GM23338 (cell line): ENCODE results near the gene CTNNA1. TPM values are rescaled to one million over a fixed set of nuclear protein-coding genes. Genes with fewer than 3 reads are reported as not detected.

Source experiments
- ATAC-seq: fragments of 200-7000 bp; cut with Tn5 transposase; 3 replicates; pipeline ENCODE4 v1.9.1; 2020
- DNase-seq: peaks from one replicate; pipeline ENCODE4 v3.0.0-alpha.2; 2015; ENCODE audit warnings: low spot score
- H2AFZ ChIP-seq: fragments of 200-600 bp; sonication (generic); 2 replicates; pipeline ENCODE4 v1.8.0; 2016; ENCODE audit warnings: antibody characterized with exemption, mild to moderate bottlenecking, moderate library complexity
- H3F3A ChIP-seq: fragments of 200-600 bp; sonication (generic); replicated peaks from 2 replicates; pipeline ENCODE4 v1.8.0; 2017; ENCODE audit warnings: antibody characterized with exemption, mixed run types, low read depth
- H3K27ac ChIP-seq: fragments of 200-600 bp; sonication (generic); 2 replicates; pipeline ENCODE4 v1.6.1; 2016; ENCODE audit warnings: low read depth
- H3K27me3 ChIP-seq: fragments of 200-600 bp; sonication (generic); 2 replicates; pipeline ENCODE4 v1.8.0; 2016; ENCODE audit warnings: mild to moderate bottlenecking, mixed run types, moderate library complexity; ENCODE audit not compliant: insufficient read depth
- H3K36me3 ChIP-seq: fragments of 200-600 bp; sonication (generic); 2 replicates; pipeline ENCODE4 v1.8.0; 2016; ENCODE audit warnings: mild to moderate bottlenecking; ENCODE audit not compliant: insufficient read depth
- H3K4me1 ChIP-seq: fragments of 200-600 bp; sonication (generic); 2 replicates; pipeline ENCODE4 v1.8.0; 2016; ENCODE audit warnings: mild to moderate bottlenecking, moderate library complexity; ENCODE audit not compliant: insufficient read depth
- H3K4me2 ChIP-seq: fragments of 200-600 bp; sonication (generic); 2 replicates; pipeline ENCODE4 v1.7.1; 2017; ENCODE audit warnings: mixed run types
- H3K4me3 ChIP-seq: fragments of 200-600 bp; sonication (generic); 2 replicates; pipeline ENCODE4 v1.6.1; 2016; ENCODE audit warnings: mixed run types
- H3K79me2 ChIP-seq: fragments of 200-600 bp; sonication (generic); replicated peaks from 2 replicates; pipeline ENCODE4 v1.8.0; 2017; ENCODE audit warnings: mild to moderate bottlenecking; ENCODE audit not compliant: insufficient read depth
- H3K9me2 ChIP-seq: fragments of 200-600 bp; sonication (generic); 2 replicates; pipeline ENCODE4 v1.8.0; 2017; ENCODE audit not compliant: insufficient read depth
- H4K20me1 ChIP-seq: fragments of 200-600 bp; sonication (generic); replicated peaks from 2 replicates; pipeline ENCODE4 v1.8.0; 2017; ENCODE audit warnings: mild to moderate bottlenecking; ENCODE audit not compliant: insufficient read depth
- H3K27ac Mint-ChIP-seq: 2 replicates; pipeline ENCODE4 v1.8.0; 2020; ENCODE audit warnings: inconsistent platforms, mild to moderate bottlenecking, moderate library complexity, mixed read lengths
- H3K27me3 Mint-ChIP-seq: 3 replicates; pipeline ENCODE4 v1.8.0; 2022; ENCODE audit warnings: low read depth, mild to moderate bottlenecking, moderate library complexity, mixed read lengths, inconsistent platforms; ENCODE audit not compliant: insufficient read depth, poor library complexity
- H3K36me3 Mint-ChIP-seq: 3 replicates; pipeline ENCODE4 v1.8.0; 2021; ENCODE audit warnings: low read depth, mild to moderate bottlenecking, inconsistent platforms, moderate library complexity, mixed read lengths
- H3K4me1 Mint-ChIP-seq: 3 replicates; pipeline ENCODE4 v1.8.0; 2020; ENCODE audit warnings: mild to moderate bottlenecking, inconsistent platforms, mixed read lengths
- H3K4me3 Mint-ChIP-seq: 3 replicates; pipeline ENCODE4 v1.8.0; 2021; ENCODE audit warnings: moderate library complexity, mild to moderate bottlenecking, inconsistent platforms, mixed read lengths
- H3K9me3 Mint-ChIP-seq: 3 replicates; pipeline ENCODE4 v1.8.0; 2020; ENCODE audit warnings: moderate library complexity, mild to moderate bottlenecking, inconsistent platforms, mixed read lengths
- CREB1 ChIP-seq: fragments of 250-450 bp; sonication (Bioruptor Pico); IDR thresholded peaks from 2 replicates; pipeline ENCODE4 v1.5.0; 2020; ENCODE audit warnings: low read depth, mild to moderate bottlenecking, moderate library complexity
- CTCF ChIP-seq, 2 experiments: fragments of 200-600 bp in 1 of 2; sonication (generic) in 1 of 2; conservative IDR thresholded peaks; 2 replicates each; pipeline versions ENCODE4 v1.5.1 to v1.6.1; 2016 to 2017; ENCODE audit warnings: antibody characterized with exemption in 2 of 2, low read depth in 2 of 2, mild to moderate bottlenecking in 2 of 2, moderate library complexity in 1 of 2
- ETS1 ChIP-seq: IDR thresholded peaks from 2 replicates; pipeline ENCODE4 v1.6.1; 2016; ENCODE audit warnings: antibody characterized with exemption
- EZH2 ChIP-seq: fragments of 200-600 bp; sonication (generic); IDR thresholded peaks from one replicate; pipeline ENCODE4 v1.8.0; 2017; ENCODE audit warnings: antibody characterized with exemption, mild to moderate bottlenecking, low read depth; ENCODE audit not compliant: unreplicated experiment
- EZH2phosphoT487 ChIP-seq: fragments of 200-600 bp; sonication (generic); IDR thresholded peaks from one replicate; pipeline ENCODE4 v1.8.1; 2018; ENCODE audit warnings: antibody characterized with exemption; ENCODE audit not compliant: unreplicated experiment
- JUNB ChIP-seq: IDR thresholded peaks from one replicate; pipeline ENCODE4 v1.6.1; 2016; ENCODE audit warnings: antibody characterized with exemption; ENCODE audit not compliant: unreplicated experiment
- NANOG ChIP-seq: IDR thresholded peaks from 2 replicates; pipeline ENCODE4 v1.6.1; 2016; ENCODE audit warnings: antibody characterized with exemption, borderline replicate concordance
- POLR2AphosphoS5 ChIP-seq: IDR thresholded peaks from 2 replicates; pipeline ENCODE4 v1.6.1; 2016; ENCODE audit warnings: antibody characterized with exemption, low read depth
- REST ChIP-seq: IDR thresholded peaks from one replicate; pipeline ENCODE4 v1.6.1; 2018; ENCODE audit warnings: antibody characterized with exemption; ENCODE audit not compliant: unreplicated experiment
- STAT1 ChIP-seq: IDR thresholded peaks from one replicate; pipeline ENCODE4 v1.6.1; 2016; ENCODE audit warnings: antibody characterized with exemption; ENCODE audit not compliant: unreplicated experiment
- ZNF114 ChIP-seq: fragments of 250-450 bp; sonication (Bioruptor Pico); IDR thresholded peaks from 2 replicates; pipeline ENCODE4 v1.5.0; 2020; ENCODE audit warnings: mild to moderate bottlenecking, moderate library complexity
- ZNF331 ChIP-seq: fragments of 250-450 bp; sonication (Bioruptor Pico); IDR thresholded peaks from 2 replicates; pipeline ENCODE4 v1.5.0; 2020; ENCODE audit warnings: low read depth, mild to moderate bottlenecking, moderate library complexity
- ZNF462 ChIP-seq: fragments of 250-450 bp; sonication (Bioruptor Pico); IDR thresholded peaks from 2 replicates; pipeline ENCODE4 v1.5.0; 2020; ENCODE audit warnings: mild to moderate bottlenecking, moderate library complexity
- polyA plus RNA-seq: library from polyadenylated mRNA; unstranded; fragments of >200 nt; fragmentation: Nextera tagmentation; extraction: Ambion mirVana; gene quantifications from 2 replicates; pipeline ENCODE4 v1.2.1, GENCODE V29; 2016
- total RNA-seq: library from RNA; depleted of rRNA; stranded (reverse); fragments of >200 nt; shearing (Covaris generic); gene quantifications from 2 replicates; pipeline ENCODE4 v1.2.3, GENCODE V29; 2014

Gene CTNNA1
- total and polyA plus RNA-seq, 2 experiments from 2014 or later: 111 to 348 TPM

GRCh38 chr5:138873466-138874221 is 120.4 kb downstream of the CTNNA1 start:
- Mint-ChIP-seq H3K9me3 (no peaks in the 10 kb centered on the region), H3K4me1 (peaks cover 88% of the 10 kb centered on the region), H3K27me3 (peaks cover 6% of the 10 kb centered on the region), H3K27ac (peak overlapping the region; percentile 57; the same call in 1 of the 2 replicates), H3K4me3 (no peak overlapping the region), H3K36me3 (no peaks in the 10 kb centered on the region)
- H3F3A ChIP-seq: no peaks in the 10 kb centered on the region; the same call in 1 of the 2 replicates
- H3K27ac ChIP-seq: no peak overlapping the region
- no peak overlapping the region for H3K4me3 ChIP-seq
- H4K20me1 ChIP-seq: peaks cover 12% of the 10 kb centered on the region; the same call in 1 of the 2 replicates
- no peak for DNase-seq
- H3K4me1 ChIP-seq: peaks cover 76% of the 10 kb centered on the region
- no peaks in the 10 kb centered on the region for H3K36me3 ChIP-seq
- H2AFZ ChIP-seq: no peak overlapping the region
- H3K79me2 ChIP-seq: peaks cover 74% of the 10 kb centered on the region
- H3K27me3 ChIP-seq: no peaks in the 10 kb centered on the region
- no peak overlapping the region for H3K4me2 ChIP-seq
- H3K9me2 ChIP-seq: no peaks in the 10 kb centered on the region
- no peak for ATAC-seq
- no peak for TF ChIP-seq NANOG
- TF ChIP-seq POLR2AphosphoS5: no peak
- TF ChIP-seq CTCF (conservative IDR thresholded peaks at IDR 0.05; ENCODE audit: low read depth in 2 of 2): no peak
- TF ChIP-seq JUNB: no peak
- TF ChIP-seq STAT1: no peak
- no peak for TF ChIP-seq EZH2
- TF ChIP-seq CREB1: no peak
- TF ChIP-seq ETS1: no peak
- TF ChIP-seq ZNF114 (CRISPR knock-in tag): no peak
- TF ChIP-seq ZNF331: no peak
- TF ChIP-seq ZNF462 (CRISPR knock-in tag): no peak
- no peak for TF ChIP-seq EZH2phosphoT487
- TF ChIP-seq REST: no peak
